Activated naive CD8-positive, alpha-beta T cell (primary cell): ENCODE results near the gene MYL4.
A peak's percentile ranks its signal among the peaks of the same experiment; 100 is the strongest.

Source experiments
- H3K27ac Mint-ChIP-seq: one replicate; pipeline ENCODE4 v1.8.0; 2021; ENCODE audit warnings: mixed read lengths
- H3K27me3 Mint-ChIP-seq: one replicate; pipeline ENCODE4 v1.8.0; 2021; ENCODE audit warnings: mixed read lengths
- H3K36me3 Mint-ChIP-seq: one replicate; pipeline ENCODE4 v1.8.0; 2021; ENCODE audit warnings: mixed read lengths
- H3K4me1 Mint-ChIP-seq: one replicate; pipeline ENCODE4 v1.8.0; 2021; ENCODE audit warnings: low read depth, mixed read lengths
- H3K4me3 Mint-ChIP-seq: one replicate; pipeline ENCODE4 v1.8.0; 2021; ENCODE audit warnings: mild to moderate bottlenecking, mixed read lengths
- H3K9me3 Mint-ChIP-seq: one replicate; pipeline ENCODE4 v1.8.0; 2021; ENCODE audit warnings: low read depth, mixed read lengths

Gene MYL4

GRCh38 chr17:47238321-47239010 lies 29.3 kb downstream of the MYL4 start:
- Mint-ChIP-seq H3K36me3 (no peaks in the 10 kb centered on the region), H3K4me3 (no peak overlapping the region), H3K4me1 (peaks cover 4% of the 10 kb centered on the region), H3K27ac (no peak overlapping the region), H3K9me3 (no peaks in the 10 kb centered on the region), H3K27me3 (no peaks in the 10 kb centered on the region)

GRCh38 chr17:47239619-47239966 lies 30.4 kb downstream of the MYL4 start:
- Mint-ChIP-seq H3K27me3 (no peaks in the 10 kb centered on the region), H3K4me3 (no peak overlapping the region), H3K9me3 (no peaks in the 10 kb centered on the region), H3K27ac (no peak overlapping the region), H3K36me3 (no peaks in the 10 kb centered on the region), H3K4me1 (peaks cover 4% of the 10 kb centered on the region)

GRCh38 chr17:47239967-47240651 lies 31.0 kb downstream of the MYL4 start:
- Mint-ChIP-seq H3K4me1 (peaks cover 4% of the 10 kb centered on the region), H3K27ac (no peak overlapping the region)

GRCh38 chr17:47240806-47241205 lies 31.7 kb downstream of the MYL4 start:
- peaks cover 4% of the 10 kb centered on the region for H3K4me1 Mint-ChIP-seq
- H3K4me3 Mint-ChIP-seq, result no peak overlapping the region
- H3K27ac Mint-ChIP-seq, result no peak overlapping the region
- no peaks in the 10 kb centered on the region for H3K9me3 Mint-ChIP-seq
- H3K36me3 Mint-ChIP-seq, result no peaks in the 10 kb centered on the region
- peaks cover 2% of the 10 kb centered on the region for H3K27me3 Mint-ChIP-seq

More at GRCh38 chr17:47239967-47240651, 31.0 kb downstream of the MYL4 start:
- Mint-ChIP-seq H3K9me3 (no peaks in the 10 kb centered on the region), H3K4me3 (no peak overlapping the region), H3K27me3 (peaks cover under 1% of the 10 kb centered on the region), H3K36me3 (no peaks in the 10 kb centered on the region)

DNA sequence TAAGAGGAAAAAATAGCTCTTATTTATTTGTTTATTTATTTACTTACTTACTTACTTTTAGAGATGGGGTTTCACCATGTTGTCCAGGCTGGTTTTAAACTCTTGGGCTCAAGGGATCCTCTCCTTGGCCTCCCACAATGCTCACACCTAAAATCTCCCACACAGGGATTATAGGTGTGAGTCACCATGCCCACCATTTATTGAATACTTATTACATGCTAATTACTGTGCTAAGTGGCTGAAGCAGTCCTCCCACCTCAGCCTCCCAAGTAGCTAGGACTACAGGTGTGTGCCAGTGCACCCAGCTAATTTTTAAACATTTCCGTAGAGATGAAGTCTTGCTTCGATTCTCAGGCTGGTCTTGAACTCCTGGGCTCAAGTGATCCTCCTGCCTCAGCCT lies 33.5 kb downstream of the MYL4 start:
- no peaks in the 10 kb centered on the region for H3K9me3 Mint-ChIP-seq
- H3K27me3 Mint-ChIP-seq, result peaks cover 4% of the 10 kb centered on the region
- no peak overlapping the region for H3K4me3 Mint-ChIP-seq
- H3K36me3 Mint-ChIP-seq, result no peaks in the 10 kb centered on the region
- no peak overlapping the region for H3K27ac Mint-ChIP-seq
- peaks cover 4% of the 10 kb centered on the region for H3K4me1 Mint-ChIP-seq

DNA sequence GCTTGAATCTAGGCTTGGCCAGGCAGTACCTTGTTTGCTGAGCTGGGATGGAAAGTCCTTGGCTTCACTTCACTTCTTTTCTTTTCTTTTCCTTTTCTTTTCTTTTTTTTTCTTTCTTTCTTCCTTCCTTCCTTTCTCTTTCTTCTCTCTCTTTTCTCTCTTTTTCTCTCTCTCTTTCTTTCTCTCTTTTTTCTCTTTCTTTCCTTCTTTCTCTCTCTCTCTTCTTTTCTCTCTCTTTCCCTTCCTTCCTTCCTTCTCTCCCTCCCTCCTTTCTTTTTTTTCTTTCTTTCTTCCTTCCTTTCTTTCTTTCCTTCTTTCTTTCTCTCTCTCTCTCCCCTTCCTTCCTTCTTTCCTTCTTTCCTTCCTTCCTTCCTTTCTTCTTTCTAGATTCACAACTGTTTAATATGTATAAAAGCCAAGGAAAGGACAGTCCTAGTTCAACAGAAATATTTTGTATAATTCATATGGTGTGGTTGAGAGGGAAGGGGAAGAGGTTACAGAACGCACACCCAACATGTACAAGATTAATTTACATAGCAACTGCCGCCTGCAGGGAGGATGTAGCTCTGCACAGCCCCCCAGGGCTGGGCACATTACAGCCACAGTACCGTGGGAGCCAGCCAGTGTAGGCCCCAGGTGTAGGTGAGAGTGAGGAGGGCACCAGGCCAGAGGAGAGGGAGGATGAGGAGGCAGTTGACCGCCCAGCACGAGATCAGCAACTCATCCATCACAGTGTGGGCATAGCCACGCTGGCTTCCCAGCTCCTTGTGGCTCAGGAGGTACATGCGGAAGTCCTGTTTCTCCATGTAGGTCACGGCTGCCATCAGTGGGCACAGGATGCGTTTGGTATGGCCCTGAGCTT lies 34.8 kb downstream of the MYL4 start:
- no peaks in the 10 kb centered on the region for H3K36me3 Mint-ChIP-seq
- H3K4me3 Mint-ChIP-seq, result no peak overlapping the region

DNA sequence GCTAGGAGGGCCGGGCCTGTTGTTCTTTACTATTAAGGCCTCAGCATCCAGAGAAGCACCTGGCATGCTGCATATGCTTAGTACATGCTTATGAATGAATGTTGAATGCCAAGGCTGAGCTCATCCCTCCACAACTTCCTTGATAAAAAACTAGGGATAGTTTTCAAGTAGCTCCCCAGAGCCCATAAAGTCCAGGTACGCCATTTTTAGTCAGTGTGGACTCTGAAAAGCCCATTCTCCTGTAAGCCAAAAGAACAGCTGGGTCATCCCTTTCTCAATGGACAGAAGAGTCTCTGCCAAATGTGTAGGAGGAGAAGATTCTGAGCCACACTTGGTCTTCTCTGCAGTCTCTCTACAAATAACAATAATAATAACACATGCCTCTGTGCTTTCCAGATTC lies 35.5 kb downstream of the MYL4 start:
- H3K4me3 Mint-ChIP-seq, result no peak overlapping the region
- H3K4me1 Mint-ChIP-seq, result peaks cover 2% of the 10 kb centered on the region
- H3K27ac Mint-ChIP-seq, result no peak overlapping the region
- H3K9me3 Mint-ChIP-seq, result no peaks in the 10 kb centered on the region
- H3K36me3 Mint-ChIP-seq, result no peaks in the 10 kb centered on the region
- peaks cover 4% of the 10 kb centered on the region for H3K27me3 Mint-ChIP-seq

More for the DNA sequence above, 34.8 kb downstream of the MYL4 start:
- Mint-ChIP-seq H3K4me1 (peaks cover 4% of the 10 kb centered on the region), H3K9me3 (no peaks in the 10 kb centered on the region), H3K27me3 (peaks cover 4% of the 10 kb centered on the region), H3K27ac (no peak overlapping the region)

DNA sequence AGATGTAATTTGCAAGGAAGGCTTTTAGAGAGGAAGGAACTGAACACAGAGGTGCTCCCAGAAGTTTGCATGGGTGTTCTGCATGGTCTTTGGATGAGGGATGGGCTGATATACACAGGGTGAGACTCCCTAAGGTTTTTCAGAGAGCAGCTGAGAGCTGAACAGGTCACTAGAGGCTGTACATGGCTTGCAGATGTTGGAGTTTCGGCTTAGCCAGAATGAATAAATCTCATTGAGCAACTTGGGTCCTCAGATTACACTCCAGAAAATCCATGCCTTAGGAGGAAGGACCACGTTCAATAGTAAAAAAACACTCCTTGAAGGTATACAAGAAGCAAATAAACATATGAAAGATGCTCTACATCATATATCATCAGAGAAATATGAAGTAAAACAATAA lies 37.0 kb downstream of the MYL4 start:
- Mint-ChIP-seq H3K9me3 (no peaks in the 10 kb centered on the region), H3K4me3 (no peak overlapping the region), H3K36me3 (no peaks in the 10 kb centered on the region), H3K27ac (no peak overlapping the region), H3K27me3 (peaks cover 5% of the 10 kb centered on the region), H3K4me1 (no peaks in the 10 kb centered on the region)

DNA sequence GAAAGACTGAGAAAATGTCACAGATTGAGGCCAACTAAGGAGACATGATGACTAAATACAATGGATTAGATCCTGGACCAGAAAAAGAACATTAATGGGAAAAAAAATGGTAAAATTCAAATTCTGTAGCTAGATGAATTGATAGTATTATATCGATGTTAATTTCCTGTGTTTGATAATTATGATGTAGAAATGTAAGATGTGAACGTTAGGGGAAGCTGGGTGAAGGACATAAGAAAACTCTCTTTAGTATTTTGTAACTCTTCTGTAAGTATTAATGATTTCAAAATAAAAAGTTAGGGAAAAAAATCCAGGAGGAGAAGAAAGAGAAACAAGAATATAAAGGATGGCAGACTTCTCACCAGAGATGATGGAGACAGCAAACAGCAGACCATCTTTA lies 41.7 kb downstream of the MYL4 start:
- H3K4me3 Mint-ChIP-seq, result no peak overlapping the region
- H3K9me3 Mint-ChIP-seq, result no peaks in the 10 kb centered on the region
- H3K36me3 Mint-ChIP-seq, result no peaks in the 10 kb centered on the region
- H3K4me1 Mint-ChIP-seq, result peaks cover 10% of the 10 kb centered on the region
- H3K27me3 Mint-ChIP-seq, result peaks cover 23% of the 10 kb centered on the region
- H3K27ac Mint-ChIP-seq, result no peak overlapping the region

DNA sequence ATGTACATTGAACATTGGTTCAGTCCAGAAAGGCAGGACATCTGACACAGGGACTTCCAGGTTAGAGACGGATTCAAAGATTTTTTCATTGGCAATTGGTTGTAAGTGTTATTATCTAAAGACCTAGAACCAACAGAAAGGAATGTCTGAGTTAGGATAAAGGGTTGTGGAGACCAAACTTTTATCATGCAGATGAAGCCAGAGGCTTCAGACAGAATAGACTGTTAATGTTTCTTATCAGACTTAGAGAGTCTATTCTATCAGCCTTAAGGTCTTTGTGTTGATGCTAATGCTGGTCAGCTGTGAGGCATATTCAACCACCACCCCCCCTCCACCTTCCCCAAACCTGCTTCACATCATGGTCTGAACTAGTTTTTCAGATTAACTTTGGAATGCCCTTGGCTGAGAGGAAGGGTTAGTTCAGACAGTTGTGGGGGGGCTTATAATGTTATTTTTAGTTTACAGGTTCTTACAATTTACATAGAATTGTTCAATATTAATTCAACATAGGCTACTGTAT lies 42.3 kb downstream of the MYL4 start:
- Mint-ChIP-seq H3K9me3 (no peaks in the 10 kb centered on the region), H3K36me3 (no peaks in the 10 kb centered on the region), H3K4me3 (no peak overlapping the region), H3K4me1 (peaks cover 10% of the 10 kb centered on the region), H3K27me3 (peaks cover 26% of the 10 kb centered on the region), H3K27ac (no peak overlapping the region)

GRCh38 chr17:47252209-47252608 lies 43.1 kb downstream of the MYL4 start:
- Mint-ChIP-seq H3K36me3 (no peaks in the 10 kb centered on the region), H3K9me3 (no peaks in the 10 kb centered on the region), H3K4me3 (peak overlapping the region; percentile 80), H3K4me1 (peaks cover 10% of the 10 kb centered on the region), H3K27ac (no peak overlapping the region), H3K27me3 (peaks cover 30% of the 10 kb centered on the region)

GRCh38 chr17:47252766-47253512 lies 43.8 kb downstream of the MYL4 start:
- H3K27me3 Mint-ChIP-seq, result peaks cover 36% of the 10 kb centered on the region

GRCh38 chr17:47253541-47254402 lies 44.6 kb downstream of the MYL4 start, which contains the start of gene ITGB3:
ITGB3 (plus strand) TSS chr17:47253827; CDS start chr17:47253862, 35 bp downstream.
- no peaks in the 10 kb centered on the region for H3K36me3 Mint-ChIP-seq
- peaks cover 38% of the 10 kb centered on the region for H3K27me3 Mint-ChIP-seq
- peak within 1 kb of the TSS; percentile 94 for H3K4me3 Mint-ChIP-seq
- H3K9me3 Mint-ChIP-seq, result no peaks in the 10 kb centered on the region
- H3K4me1 Mint-ChIP-seq, result peaks cover 12% of the 10 kb centered on the region
- H3K27ac Mint-ChIP-seq, result no peak within 1 kb of the TSS

More at GRCh38 chr17:47252766-47253512, 43.8 kb downstream of the MYL4 start:
- Mint-ChIP-seq H3K4me3 (peak overlapping the region; percentile 80), H3K4me1 (peaks cover 12% of the 10 kb centered on the region), H3K27ac (no peak overlapping the region), H3K9me3 (no peaks in the 10 kb centered on the region), H3K36me3 (no peaks in the 10 kb centered on the region)
